Mononuclear cell (primary cell): Measurements from ENCODE around the gene GDAP2. TPM values are rescaled to one million over a fixed set of nuclear protein-coding genes. Genes with fewer than 3 reads are reported as not detected.

Experiments
- H3K27me3 ChIP-seq: 2 replicates; pipeline ENCODE4 v1.6.0; 2011; ENCODE audit warnings: low read length, control low read depth; ENCODE audit not compliant: insufficient read depth
- H3K4me1 ChIP-seq: 2 replicates; pipeline ENCODE4 v1.5.1; 2011; ENCODE audit warnings: mild to moderate bottlenecking, low read length, control low read depth; ENCODE audit not compliant: insufficient read depth
- H3K4me3 ChIP-seq: 2 replicates; pipeline ENCODE4 v1.5.1; 2011; ENCODE audit warnings: mild to moderate bottlenecking, low read length, moderate library complexity
- H3K9me3 ChIP-seq: 2 replicates; pipeline ENCODE4 v1.5.1; 2011; ENCODE audit warnings: low read depth, mild to moderate bottlenecking, control low read depth, low read length
- total RNA-seq: library from RNA; depleted of rRNA; stranded (reverse); fragments of >200 nt; gene quantifications from one replicate; pipeline ENCODE4 v1.2.3, GENCODE V29; 2012

GDAP2 gene
- total RNA-seq, 1 donor, result 27.8 TPM

DNA sequence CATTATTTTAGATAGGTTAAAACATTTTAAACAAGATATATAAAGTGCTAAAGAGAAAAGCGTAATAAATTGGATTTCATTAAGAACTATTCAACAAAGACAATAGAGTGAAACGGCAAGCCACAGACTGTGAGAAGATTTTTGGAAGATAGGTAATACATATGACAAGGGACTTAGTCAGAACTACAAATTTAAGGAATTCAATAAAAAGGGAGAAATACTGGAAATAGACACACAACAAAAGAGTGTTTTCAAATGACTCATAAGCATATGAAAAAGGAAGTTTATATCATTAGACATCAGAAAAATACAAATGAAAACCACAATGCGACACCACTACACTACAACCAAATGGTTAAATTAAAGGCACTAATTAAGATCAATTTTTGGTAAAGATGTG lies 90.5 kb downstream of the GDAP2 start:
- no peaks in the 10 kb centered on the region for H3K27me3 ChIP-seq
- H3K9me3 ChIP-seq, result no peaks in the 10 kb centered on the region
- H3K4me3 ChIP-seq, result no peak overlapping the region
- H3K4me1 ChIP-seq, result no peaks in the 10 kb centered on the region

DNA sequence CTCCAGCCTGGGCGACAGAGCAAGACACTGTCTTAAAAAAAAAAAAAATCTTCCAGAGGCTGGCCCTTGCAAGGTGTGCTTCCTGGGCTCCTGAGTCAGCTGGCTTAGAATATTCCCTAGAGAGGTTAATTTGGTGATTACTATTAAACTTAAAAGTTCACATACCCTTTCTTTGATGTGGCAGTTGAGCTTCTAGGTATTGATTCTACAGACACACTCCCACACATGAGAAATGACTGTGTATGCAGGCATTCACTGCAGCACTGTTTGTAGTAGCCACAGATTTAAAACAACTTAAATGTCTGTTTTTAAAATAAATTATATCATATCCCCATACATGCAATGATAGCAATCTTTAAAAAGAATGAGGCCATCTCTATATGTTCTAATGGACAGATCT lies 93.4 kb downstream of the GDAP2 start:
- H3K4me1 ChIP-seq, result no peaks in the 10 kb centered on the region
- no peak overlapping the region for H3K4me3 ChIP-seq
- H3K27me3 ChIP-seq, result no peaks in the 10 kb centered on the region
- H3K9me3 ChIP-seq, result no peaks in the 10 kb centered on the region

DNA sequence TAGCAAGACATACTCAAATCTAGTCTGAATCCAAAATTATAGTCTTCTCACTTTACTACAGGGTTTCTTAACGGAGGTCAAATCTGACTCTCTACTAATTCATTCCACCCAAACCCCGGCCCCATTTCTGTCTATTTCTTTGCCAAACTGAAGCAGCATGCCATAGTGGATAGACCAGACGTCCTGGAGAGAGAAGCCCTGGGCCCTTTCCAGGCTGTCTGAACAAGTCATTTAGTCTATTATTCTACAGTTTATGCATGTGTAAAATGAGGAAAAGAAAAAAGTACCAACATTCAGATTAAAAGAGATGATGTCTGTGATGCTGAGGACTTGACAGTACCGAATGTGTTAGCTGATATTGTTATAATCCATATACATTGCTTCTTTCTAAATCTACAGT lies 95.0 kb downstream of the GDAP2 start:
- Histone ChIP-seq H3K4me1 (no peaks in the 10 kb centered on the region), H3K4me3 (no peak overlapping the region)

DNA sequence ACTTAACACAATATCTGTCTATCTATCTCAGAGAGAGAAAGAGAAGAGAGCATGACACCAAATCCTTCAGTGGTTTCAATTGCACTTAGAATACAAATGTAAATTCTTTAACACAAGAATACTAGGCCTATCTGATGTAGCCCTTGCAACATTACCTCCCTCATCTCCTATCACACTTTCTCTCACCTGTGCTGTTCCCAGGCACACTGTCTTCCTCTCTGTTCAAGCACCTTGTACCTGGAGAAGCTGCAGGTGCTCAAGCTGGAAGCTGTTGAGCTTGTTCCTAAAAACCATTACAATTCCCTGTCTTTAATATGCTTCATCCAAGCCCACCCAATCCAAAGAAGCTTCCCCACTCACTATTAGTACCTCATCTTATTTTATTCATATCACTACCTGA lies 97.0 kb downstream of the GDAP2 start:
- Histone ChIP-seq H3K4me1 (no peaks in the 10 kb centered on the region), H3K9me3 (no peaks in the 10 kb centered on the region), H3K27me3 (no peaks in the 10 kb centered on the region), H3K4me3 (no peak overlapping the region)

More for the DNA sequence above, 95.0 kb downstream of the GDAP2 start:
- Histone ChIP-seq H3K9me3 (no peaks in the 10 kb centered on the region), H3K27me3 (no peaks in the 10 kb centered on the region)

DNA sequence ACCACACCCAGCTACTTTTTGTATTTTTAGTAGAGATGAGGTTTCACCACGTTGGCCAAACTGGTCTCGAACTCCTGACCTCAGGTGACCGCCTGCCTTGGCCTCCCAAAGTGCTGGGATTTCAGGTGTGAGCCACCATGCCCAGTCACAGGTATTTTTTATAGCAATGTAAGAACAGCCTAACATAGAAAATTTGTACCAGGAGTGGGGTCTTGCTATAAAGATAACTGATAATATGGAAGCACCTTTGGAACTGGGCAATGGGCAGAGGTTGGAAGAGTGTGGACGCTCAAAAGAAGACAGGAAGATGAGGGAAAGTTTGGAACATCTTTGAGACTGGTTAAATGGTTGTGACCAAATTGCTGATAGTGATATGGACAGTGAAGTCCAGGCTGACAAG lies 99.2 kb downstream of the GDAP2 start:
- no peak overlapping the region for H3K4me3 ChIP-seq
- H3K27me3 ChIP-seq, result no peaks in the 10 kb centered on the region
- no peaks in the 10 kb centered on the region for H3K4me1 ChIP-seq
- no peaks in the 10 kb centered on the region for H3K9me3 ChIP-seq

DNA sequence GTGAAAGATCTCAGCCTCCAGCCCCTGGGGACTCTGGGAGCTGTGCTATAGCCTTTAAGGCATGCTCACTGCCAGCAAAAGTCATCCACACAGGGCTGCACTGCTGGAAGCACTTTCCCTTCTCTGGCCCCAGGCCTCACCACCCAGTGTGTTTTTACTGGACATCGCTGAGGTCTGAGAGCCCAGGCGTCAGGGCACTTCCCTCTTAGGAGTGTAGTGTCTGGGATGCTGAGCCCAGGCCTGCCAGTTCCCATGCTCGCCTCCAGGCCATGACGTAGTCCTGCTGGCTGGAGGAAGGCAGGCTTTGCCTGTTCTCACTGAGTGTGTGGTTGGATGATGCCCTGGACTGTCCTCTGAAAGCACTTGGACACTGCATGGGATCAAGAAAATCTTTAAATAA lies 101.2 kb downstream of the GDAP2 start:
- Histone ChIP-seq H3K9me3 (no peaks in the 10 kb centered on the region), H3K4me1 (no peaks in the 10 kb centered on the region), H3K27me3 (no peaks in the 10 kb centered on the region), H3K4me3 (no peak overlapping the region)

DNA sequence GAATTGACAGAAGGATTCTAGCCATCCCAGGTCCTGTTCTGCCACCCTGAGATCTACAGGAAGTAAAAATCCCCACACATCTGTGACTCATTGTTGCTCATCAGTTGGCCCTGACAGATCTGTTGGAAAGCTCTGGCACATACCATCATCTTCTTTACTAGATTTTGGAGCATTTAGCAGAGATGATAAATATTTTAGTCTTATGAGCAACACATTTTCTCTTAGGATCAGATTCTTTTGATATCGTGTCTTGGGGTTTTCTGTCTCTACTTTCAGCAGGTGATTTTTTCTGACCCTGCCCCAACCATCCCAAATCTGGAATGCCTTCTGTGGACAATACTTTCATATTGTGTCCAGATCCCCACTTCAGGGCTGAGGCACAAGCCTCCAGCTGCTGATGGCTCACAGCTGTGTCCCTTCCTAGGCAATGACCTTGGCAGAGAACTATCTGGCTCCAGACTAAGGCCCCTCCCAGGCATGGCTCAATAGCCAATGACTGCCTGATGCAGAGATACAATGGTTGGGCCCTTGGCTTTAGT lies 102.8 kb downstream of the GDAP2 start:
- H3K27me3 ChIP-seq, result no peaks in the 10 kb centered on the region
- no peaks in the 10 kb centered on the region for H3K9me3 ChIP-seq
- H3K4me1 ChIP-seq, result no peaks in the 10 kb centered on the region
- H3K4me3 ChIP-seq, result no peak overlapping the region

DNA sequence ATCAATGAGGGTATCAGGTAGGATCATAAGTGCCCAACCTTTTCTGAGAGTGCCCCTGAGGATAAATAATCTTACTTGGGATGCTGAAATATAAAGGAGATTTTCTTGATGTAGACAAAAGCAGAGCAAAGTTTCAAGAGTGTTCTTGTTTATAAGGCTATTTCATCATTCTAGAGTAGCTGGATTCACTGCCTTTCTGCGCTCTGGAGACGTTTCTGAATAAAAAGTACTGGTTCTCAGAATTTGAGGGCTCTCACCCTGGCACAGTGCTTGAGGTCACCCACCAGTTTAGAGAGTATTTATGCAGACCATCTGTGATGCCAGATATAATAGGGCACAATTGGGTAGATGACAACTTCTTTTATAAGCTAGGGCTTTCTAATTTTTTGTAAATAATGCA lies 103.3 kb downstream of the GDAP2 start:
- Histone ChIP-seq H3K27me3 (no peaks in the 10 kb centered on the region), H3K4me1 (no peaks in the 10 kb centered on the region), H3K9me3 (no peaks in the 10 kb centered on the region), H3K4me3 (no peak overlapping the region)

DNA sequence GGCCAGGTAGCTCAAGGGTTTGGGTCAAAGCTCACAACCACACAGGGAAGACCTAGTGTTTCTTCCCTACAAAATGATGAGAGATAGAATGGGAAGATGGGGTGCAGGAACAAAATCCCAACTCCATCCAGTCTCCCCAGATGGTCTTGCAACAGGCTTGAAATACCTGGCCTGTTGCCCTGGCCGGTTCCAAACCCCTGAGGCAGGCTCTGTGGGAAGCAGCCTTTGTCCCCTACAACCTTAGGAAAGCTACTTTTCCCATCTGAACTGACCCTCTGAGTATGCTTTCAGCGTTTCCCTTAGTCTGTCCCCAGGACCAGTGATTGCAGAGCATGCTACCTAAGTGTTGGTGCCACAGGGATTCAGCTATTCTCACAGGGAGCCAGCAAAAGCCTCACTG lies 104.0 kb downstream of the GDAP2 start:
- no peaks in the 10 kb centered on the region for H3K27me3 ChIP-seq
- no peaks in the 10 kb centered on the region for H3K9me3 ChIP-seq
- H3K4me3 ChIP-seq, result no peak overlapping the region
- no peaks in the 10 kb centered on the region for H3K4me1 ChIP-seq

DNA sequence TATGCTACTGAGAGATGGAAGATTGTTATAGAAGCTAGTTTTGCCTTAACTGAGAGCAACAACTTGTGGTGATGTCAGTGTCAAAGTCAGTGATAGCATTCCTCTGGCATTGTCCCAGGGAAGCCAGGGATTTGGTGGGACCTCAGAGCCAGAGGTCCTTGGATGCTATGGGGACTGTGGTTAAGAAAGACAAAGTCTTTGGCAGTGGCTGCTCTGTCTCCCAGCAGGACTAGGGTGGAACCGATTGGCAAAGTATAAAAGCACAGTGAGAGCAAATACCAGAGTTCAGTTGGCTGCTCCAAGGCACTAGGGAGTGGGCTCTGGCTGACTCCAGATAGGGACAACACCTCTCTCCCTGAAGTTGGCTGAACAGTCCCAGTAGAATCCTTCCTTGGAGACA lies 104.8 kb downstream of the GDAP2 start:
- Histone ChIP-seq H3K4me1 (no peaks in the 10 kb centered on the region), H3K4me3 (no peak overlapping the region), H3K9me3 (no peaks in the 10 kb centered on the region), H3K27me3 (no peaks in the 10 kb centered on the region)

DNA sequence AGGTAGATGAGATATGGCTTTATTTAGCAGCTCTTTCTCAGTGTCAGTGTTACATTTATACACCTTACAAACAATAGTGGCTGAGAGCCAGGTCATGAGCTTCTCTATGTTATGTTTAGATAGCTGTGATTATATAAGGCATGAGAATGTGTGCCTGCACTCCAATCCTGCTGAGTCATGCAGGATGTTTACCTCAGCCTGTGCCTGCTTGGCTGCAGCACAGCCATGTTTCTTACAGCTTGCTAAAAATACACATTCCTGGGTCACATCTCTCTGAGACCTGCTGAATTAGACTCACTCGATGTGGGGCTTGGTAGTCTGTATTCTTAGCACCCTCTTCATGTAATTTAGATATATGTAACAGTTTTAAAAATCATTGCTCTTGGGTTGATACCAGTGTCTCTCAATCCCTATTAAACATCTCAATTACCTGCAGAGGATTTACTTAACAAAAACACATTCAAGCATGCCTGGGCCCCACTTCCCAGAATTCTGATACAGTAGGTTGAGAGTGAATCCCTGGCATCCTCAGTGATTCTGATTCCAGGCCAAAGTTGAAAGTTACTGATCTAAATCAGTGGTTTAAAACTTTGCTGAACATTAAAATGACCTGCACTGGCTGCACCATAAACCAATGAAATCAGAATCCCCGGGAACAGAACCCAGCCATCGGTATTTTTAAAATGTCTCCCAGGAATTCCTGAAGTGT lies 107.5 kb downstream of the GDAP2 start:
- Histone ChIP-seq H3K4me1 (no peaks in the 10 kb centered on the region), H3K9me3 (no peaks in the 10 kb centered on the region), H3K27me3 (no peaks in the 10 kb centered on the region), H3K4me3 (no peak overlapping the region)

DNA sequence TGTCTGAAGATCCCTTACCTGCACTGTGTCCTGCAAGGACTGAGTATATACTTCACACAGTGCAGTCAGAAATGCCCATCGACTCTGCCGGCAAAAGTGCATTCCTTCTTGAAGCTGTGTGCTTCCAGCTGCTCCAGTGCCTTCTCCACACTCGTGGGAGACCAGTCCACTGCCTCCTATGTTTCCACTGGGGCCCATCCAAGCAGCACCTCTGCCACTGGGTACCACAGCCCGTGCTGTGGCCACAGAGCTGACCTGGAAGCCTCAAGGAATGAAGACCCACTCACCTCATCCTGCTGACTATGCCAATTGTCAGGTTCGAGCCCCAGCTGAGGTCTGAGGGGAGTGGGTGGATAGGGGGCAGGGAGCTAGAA lies 108.1 kb downstream of the GDAP2 start:
- Histone ChIP-seq H3K4me3 (no peak overlapping the region), H3K9me3 (no peaks in the 10 kb centered on the region), H3K27me3 (no peaks in the 10 kb centered on the region), H3K4me1 (no peaks in the 10 kb centered on the region)

DNA sequence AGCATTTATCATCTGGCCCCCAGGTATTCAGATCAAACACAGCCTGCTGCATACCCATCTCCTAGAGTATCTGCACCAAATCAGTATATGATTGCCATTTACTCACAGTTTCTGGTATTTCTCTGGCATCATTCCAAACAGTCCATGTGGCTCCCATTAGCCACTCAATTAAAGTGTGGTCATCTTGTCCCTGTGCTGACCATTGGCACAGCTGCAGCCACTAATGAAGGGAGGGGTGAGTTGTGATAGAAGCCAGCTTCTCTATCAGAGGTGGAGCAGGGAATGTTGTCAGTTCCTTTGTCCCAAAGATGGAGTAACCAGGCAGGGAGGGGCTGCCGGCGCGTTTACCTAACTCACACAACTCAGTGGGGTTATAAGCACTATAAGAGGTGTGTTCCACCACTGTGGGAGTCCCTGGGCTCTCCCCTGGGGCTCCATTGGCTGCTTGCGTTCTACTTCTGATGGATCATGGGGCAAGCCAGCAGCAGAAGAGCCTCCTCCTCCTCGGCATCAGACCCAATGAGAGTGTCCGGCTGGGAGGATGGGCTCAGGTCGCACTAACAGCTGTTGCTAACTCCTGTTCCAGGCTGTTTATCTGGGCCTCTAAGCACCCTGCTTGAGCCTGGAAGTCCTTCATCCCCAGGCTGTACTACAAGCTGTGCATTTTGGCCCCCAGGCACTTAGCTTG lies 108.6 kb downstream of the GDAP2 start:
- no peaks in the 10 kb centered on the region for H3K9me3 ChIP-seq
- H3K4me3 ChIP-seq, result no peak overlapping the region
- H3K4me1 ChIP-seq, result no peaks in the 10 kb centered on the region
- no peaks in the 10 kb centered on the region for H3K27me3 ChIP-seq

DNA sequence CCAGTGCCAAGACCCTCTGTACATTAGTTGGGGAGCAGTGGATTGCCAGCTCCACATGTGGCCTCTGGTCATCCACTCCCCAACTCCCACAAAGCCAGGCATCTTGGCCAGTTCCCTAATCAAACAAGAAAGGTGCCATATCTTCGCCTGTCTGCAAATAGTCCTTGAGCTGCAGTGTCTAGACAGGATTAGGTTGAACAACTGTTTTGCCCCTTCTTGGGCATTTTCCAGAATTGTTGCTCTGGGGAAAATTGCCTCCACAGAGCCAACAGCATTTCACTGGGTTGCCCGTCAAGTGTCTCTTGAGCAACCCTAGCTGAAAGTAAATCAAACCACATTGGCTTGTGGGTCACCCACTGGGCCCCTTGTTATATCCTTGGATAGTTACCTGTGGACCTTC lies 109.3 kb downstream of the GDAP2 start:
- Histone ChIP-seq H3K4me3 (no peak overlapping the region), H3K27me3 (no peaks in the 10 kb centered on the region), H3K4me1 (no peaks in the 10 kb centered on the region), H3K9me3 (no peaks in the 10 kb centered on the region)

DNA sequence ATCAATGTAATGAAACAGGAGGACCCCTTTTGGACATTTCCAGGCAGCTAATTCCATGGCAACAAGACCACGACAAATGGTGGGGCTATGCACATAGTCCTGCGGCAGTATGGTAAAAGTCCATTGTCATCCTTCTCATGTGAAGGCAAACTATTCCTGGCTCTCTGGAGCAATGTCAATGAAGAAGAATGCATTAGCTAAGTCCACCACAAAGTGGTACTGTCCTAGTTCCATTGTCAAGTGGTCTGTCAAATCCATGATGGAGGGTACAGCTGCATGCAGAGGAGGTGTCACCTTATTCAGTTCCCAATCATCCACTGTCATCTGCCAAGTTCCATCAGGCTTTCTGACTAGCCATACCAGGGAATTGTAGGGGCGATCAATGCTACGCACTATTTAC lies 110.1 kb downstream of the GDAP2 start:
- no peaks in the 10 kb centered on the region for H3K27me3 ChIP-seq
- H3K4me1 ChIP-seq, result no peaks in the 10 kb centered on the region
- H3K9me3 ChIP-seq, result no peaks in the 10 kb centered on the region
- no peak overlapping the region for H3K4me3 ChIP-seq

DNA sequence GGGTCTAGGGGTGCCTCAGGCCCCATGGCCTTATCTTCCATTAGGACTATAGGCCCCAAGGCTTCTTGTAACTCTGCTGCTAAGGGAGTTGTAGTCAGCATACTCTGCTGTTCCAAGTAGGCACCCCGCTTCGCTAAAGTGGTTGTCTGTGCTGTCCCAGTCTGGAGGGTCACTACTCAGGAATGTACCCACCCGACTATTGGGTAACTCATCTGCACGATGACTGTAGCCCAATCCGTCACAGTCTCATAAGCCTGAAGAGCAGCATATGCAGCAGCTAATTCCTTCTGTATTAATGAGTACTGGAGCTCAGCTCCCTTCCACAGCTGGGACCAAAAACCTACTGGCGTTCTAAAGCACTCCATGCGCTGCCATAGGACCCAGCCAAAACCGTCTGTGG lies 111.0 kb downstream of the GDAP2 start:
- Histone ChIP-seq H3K4me3 (no peak overlapping the region), H3K27me3 (no peaks in the 10 kb centered on the region), H3K4me1 (no peaks in the 10 kb centered on the region), H3K9me3 (no peaks in the 10 kb centered on the region)
